ENCODE results near the gene MOBP.
"Not testable (repeated sequence)": the region's sequence is repeated elsewhere in the genome, so short reads cannot be mapped to it uniquely, and the experiment has no call there.

Gene MOBP

GRCh38 chr3:39449796-39450195 lies 17.7 kb upstream of the MOBP start:
- no peak overlapping the region for H3K4me3 ChIP-seq (replicated peaks; ENCODE audit: low read depth, low read length)
- no peak for DNase-seq (ENCODE audit: extremely low read depth, low read depth)
- no peak for TF ChIP-seq CTCF (IDR thresholded peaks at IDR 0.05; ENCODE audit: low read depth, low read length, missing control alignments)

DNA sequence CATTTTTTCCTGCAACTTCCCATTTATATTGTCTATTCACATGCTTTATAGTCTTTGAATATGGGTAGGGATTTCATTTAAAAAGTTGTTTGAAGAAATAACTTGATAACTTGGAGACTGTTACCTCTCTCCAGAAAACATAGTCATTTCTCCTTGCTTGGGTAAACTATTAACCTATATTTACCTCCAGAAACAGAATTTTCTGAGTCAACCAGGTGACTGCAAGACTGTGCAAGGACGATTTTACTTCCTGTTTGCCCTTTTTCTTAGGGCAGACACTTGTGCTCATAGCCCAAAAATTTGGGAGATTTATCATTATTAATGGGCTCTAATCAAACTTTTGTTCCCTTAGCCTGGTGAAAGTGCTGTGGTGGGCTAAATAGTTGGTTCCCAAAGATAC lies 14.3 kb upstream of the MOBP start:
- no peak for TF ChIP-seq CTCF (IDR thresholded peaks at IDR 0.05; ENCODE audit: low read depth, low read length, missing control alignments)
- no peak overlapping the region for H3K4me3 ChIP-seq (replicated peaks; ENCODE audit: low read depth, low read length)
- no peak for DNase-seq (ENCODE audit: extremely low read depth, low read depth)

DNA sequence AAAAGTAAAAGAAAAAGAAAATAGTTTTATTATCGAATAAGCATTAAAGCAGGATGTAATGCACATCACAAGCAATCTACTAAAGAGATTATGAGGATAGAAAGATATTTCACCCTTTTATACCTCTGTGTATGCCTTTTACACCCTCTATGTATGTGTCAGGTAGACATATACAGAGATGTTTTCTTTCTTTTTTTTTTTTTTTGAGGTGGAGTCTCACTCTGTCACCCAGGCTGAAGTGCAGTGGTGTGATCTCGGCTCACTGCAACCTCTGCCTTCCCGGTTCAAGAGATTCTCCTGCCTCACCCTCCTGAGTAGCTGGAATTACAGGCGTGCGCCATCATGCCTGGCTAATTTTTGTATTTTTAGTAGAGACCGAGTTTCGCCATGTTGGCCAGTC lies 13.6 kb upstream of the MOBP start:
- DNase-seq (ENCODE audit: extremely low read depth, low read depth); H3K4me3 ChIP-seq (replicated peaks; ENCODE audit: low read depth, low read length): not testable (repeated sequence)

DNA sequence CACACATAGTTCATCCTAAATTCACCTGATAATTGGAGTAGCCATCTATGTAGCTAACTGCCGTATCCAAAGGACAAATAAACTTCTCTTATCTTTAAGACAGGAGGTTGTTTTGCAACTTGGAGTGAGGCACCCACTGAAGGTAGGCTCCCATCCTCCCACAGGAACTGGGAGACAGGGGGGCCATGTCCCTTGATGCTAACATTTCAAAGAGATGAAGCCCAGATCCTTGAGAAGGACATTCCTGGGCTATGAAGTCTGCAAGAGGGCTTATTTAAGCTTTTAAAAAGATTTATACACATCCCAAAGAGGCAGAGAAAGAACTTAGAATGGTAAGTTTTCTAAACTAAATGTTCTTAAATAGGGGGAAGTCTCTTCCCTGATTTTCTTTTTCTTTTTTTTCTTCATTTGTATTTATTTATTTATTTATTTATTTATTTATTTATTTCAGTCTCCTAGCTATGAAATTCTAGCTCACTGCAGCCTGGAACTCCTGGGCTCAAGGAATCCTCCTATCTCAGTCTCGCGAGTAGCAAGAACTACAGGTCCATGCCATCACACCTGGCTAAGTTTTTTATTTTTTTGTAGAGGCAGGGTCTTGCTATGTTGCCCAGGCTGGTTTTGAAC lies 12.8 kb upstream of the MOBP start:
- DNase-seq (ENCODE audit: extremely low read depth, low read depth): no peak
- TF ChIP-seq CTCF (IDR thresholded peaks at IDR 0.05; ENCODE audit: low read depth, low read length, missing control alignments): no peak
- H3K4me3 ChIP-seq (replicated peaks; ENCODE audit: low read depth, low read length): no peak overlapping the region

- TF ChIP-seq CTCF (IDR thresholded peaks at IDR 0.05; ENCODE audit: low read depth, low read length, missing control alignments): no peak
- no peak overlapping the region for H3K4me3 ChIP-seq (replicated peaks; ENCODE audit: low read depth, low read length)
Observed at GRCh38 chr3:39456159-39456558, 11.3 kb upstream of the MOBP start.

DNA sequence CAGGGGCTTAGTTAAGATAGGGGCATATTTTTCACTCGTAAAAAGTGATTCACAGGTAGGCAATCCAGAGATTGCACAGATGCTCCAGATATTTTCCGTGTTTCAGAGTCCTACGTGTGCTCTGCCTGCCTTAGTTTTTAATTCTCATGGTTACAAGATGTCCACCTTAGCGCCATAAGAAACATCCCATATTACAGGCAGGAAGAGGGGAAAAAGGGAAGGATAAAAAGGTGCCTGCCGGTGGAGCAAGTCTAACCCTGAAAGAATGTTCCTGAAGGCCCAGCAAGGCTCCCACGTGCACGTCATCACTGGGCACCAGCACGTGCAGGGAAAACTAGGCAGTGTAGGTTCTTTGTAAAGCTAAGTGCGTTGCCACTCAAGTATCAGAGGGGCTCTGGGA lies 10.1 kb upstream of the MOBP start:
- no peak for TF ChIP-seq CTCF (IDR thresholded peaks at IDR 0.05; ENCODE audit: low read depth, low read length, missing control alignments)
- H3K4me3 ChIP-seq (replicated peaks; ENCODE audit: low read depth, low read length): no peak overlapping the region
- DNase-seq (ENCODE audit: extremely low read depth, low read depth): no peak

More at GRCh38 chr3:39456159-39456558, 11.3 kb upstream of the MOBP start:
- no peak for DNase-seq (ENCODE audit: extremely low read depth, low read depth)

DNA sequence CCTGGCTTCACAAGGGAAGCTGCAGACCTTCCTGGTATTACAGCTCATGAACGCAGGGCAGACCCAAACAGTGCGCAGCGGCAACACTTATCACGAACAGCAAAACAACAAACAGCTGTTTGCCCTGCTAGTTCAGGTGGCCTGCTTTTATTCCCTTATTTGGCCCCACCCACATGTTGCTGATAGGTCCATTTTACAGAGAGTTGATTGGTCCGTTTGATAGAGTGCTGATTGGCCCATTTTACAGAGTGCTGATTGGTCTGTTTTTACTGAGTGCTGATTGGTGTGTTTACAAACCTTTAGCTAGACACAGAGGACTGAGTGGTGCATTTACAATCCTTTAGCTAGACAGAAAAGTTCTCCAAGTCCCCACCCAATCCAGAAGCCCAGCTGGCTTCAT lies 8.9 kb upstream of the MOBP start:
- DNase-seq (ENCODE audit: extremely low read depth, low read depth): not testable (repeated sequence)

DNA sequence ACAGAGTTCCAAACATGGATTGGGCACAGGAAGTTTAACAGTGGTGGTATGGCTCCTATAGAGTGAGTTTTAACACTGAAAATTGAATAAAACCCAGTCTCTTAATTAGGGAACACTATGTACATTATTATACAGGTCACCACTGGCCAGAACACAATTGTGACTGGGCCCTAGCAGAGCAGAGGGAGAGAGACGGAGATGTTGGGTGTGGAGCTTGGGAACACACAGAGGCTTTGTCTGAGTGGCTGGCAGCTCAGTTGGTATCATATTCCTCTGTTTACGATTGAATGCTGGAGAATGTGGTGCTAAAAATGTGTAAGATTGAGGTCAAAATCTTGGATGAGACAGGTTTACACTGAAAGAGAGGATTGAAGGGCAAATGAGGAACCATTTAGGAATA lies 6.8 kb upstream of the MOBP start:
- DNase-seq (ENCODE audit: extremely low read depth, low read depth): no peak
- no peak overlapping the region for H3K4me3 ChIP-seq (replicated peaks; ENCODE audit: low read depth, low read length)
- TF ChIP-seq CTCF (IDR thresholded peaks at IDR 0.05; ENCODE audit: low read depth, low read length, missing control alignments): no peak

More for the DNA sequence above, 8.9 kb upstream of the MOBP start:
- not testable (repeated sequence) for H3K4me3 ChIP-seq (replicated peaks; ENCODE audit: low read depth, low read length)

Measured in HFF-Myc (cell line).